Measurements from ENCODE around the gene ZNF582.

- TF ChIP-seq CTCF (conservative IDR thresholded peaks at IDR 0.05) (no peak), EZH2 (IDR thresholded peaks at IDR 0.05; ENCODE audit: low read depth) (no peak)
Measured at GRCh38 chr19:56400485-56400884, 7.2 kb upstream of the ZNF582 start.
